Astrocyte (in vitro differentiated cells and primary cell): ENCODE results near the gene NDUFA13. TPM values are rescaled to one million over a fixed set of nuclear protein-coding genes. Genes with fewer than 3 reads are reported as not detected.

ENCODE experiments used
- DNase-seq: peaks from one replicate; pipeline ENCODE4 v3.0.0-alpha.2; 2010; ENCODE audit warnings: low read depth
- FAIRE-seq: peaks from 2 replicates; lab custom pipeline; 2011; peaks lifted over from hg19 to GRCh38; lab: Jason Lieb, UNC
- H2AFZ ChIP-seq: 2 replicates; pipeline ENCODE4 v1.6.0; 2012; ENCODE audit warnings: low read depth, low read length, inconsistent platforms
- H3K27ac ChIP-seq: 2 replicates; pipeline ENCODE4 v1.5.1; 2011; ENCODE audit warnings: low read depth, low read length, inconsistent platforms
- H3K27me3 ChIP-seq: 2 replicates; pipeline ENCODE4 v1.6.0; 2011; ENCODE audit warnings: low read length, inconsistent platforms; ENCODE audit not compliant: insufficient read depth
- H3K36me3 ChIP-seq: 2 replicates; pipeline ENCODE4 v1.5.1; 2011; ENCODE audit warnings: low read length, inconsistent platforms; ENCODE audit not compliant: insufficient read depth
- H3K4me1 ChIP-seq: 2 replicates; pipeline ENCODE4 v1.5.1; 2011; ENCODE audit warnings: low read length, inconsistent platforms; ENCODE audit not compliant: insufficient read depth
- H3K4me2 ChIP-seq: 2 replicates; pipeline ENCODE4 v1.6.0; 2012; ENCODE audit warnings: low read length, inconsistent platforms
- H3K4me3 ChIP-seq: 2 replicates; pipeline ENCODE4 v1.5.1; 2011; ENCODE audit warnings: low read depth, mild to moderate bottlenecking, low read length, inconsistent platforms; ENCODE audit not compliant: insufficient read depth
- H3K79me2 ChIP-seq: 2 replicates; pipeline ENCODE4 v1.6.0; 2012; ENCODE audit warnings: mild to moderate bottlenecking, low read length, inconsistent platforms; ENCODE audit not compliant: insufficient read depth
- H3K9ac ChIP-seq: 2 replicates; pipeline ENCODE4 v1.6.0; 2012; ENCODE audit warnings: mild to moderate bottlenecking, low read length, inconsistent platforms
- H3K9me3 ChIP-seq: 2 replicates; pipeline ENCODE4 v1.5.1; 2012; ENCODE audit warnings: low read depth, mild to moderate bottlenecking, low read length, inconsistent platforms; ENCODE audit not compliant: insufficient read depth
- H4K20me1 ChIP-seq: 2 replicates; pipeline ENCODE4 v1.6.0; 2012; ENCODE audit warnings: low read length, inconsistent platforms; ENCODE audit not compliant: insufficient read depth
- H3K27ac Mint-ChIP-seq: one replicate; pipeline ENCODE4 v1.8.0; 2021; ENCODE audit warnings: mild to moderate bottlenecking, mixed read lengths; ENCODE audit not compliant: unreplicated experiment
- H3K27me3 Mint-ChIP-seq: one replicate; pipeline ENCODE4 v1.8.0; 2021; ENCODE audit warnings: low read depth, mixed read lengths; ENCODE audit not compliant: unreplicated experiment
- H3K36me3 Mint-ChIP-seq: one replicate; pipeline ENCODE4 v1.8.0; 2021; ENCODE audit warnings: low read depth, mixed read lengths; ENCODE audit not compliant: unreplicated experiment
- H3K4me1 Mint-ChIP-seq: one replicate; pipeline ENCODE4 v1.8.0; 2021; ENCODE audit warnings: low read depth, mixed read lengths; ENCODE audit not compliant: unreplicated experiment
- H3K4me3 Mint-ChIP-seq: one replicate; pipeline ENCODE4 v1.8.0; 2021; ENCODE audit warnings: mild to moderate bottlenecking, moderate library complexity, mixed read lengths; ENCODE audit not compliant: unreplicated experiment
- H3K9me3 Mint-ChIP-seq: one replicate; pipeline ENCODE4 v1.8.0; 2021; ENCODE audit warnings: mild to moderate bottlenecking, mixed read lengths; ENCODE audit not compliant: unreplicated experiment
- EZH2 ChIP-seq: IDR thresholded peaks from 2 replicates; pipeline ENCODE4 v1.6.1; 2012; ENCODE audit warnings: mild to moderate bottlenecking, low read length, inconsistent platforms; ENCODE audit not compliant: insufficient read depth
- total RNA-seq: library from RNA; stranded (reverse); gene quantifications from 2 replicates; pipeline ENCODE4 v1.2.1, GENCODE V29; 2021
- TF ChIP-seq, protein P1 (sequence below): IDR thresholded peaks from 2 replicates; pipeline ENCODE4 v1.5.1; 2011; ENCODE audit warnings: low read depth, mild to moderate bottlenecking, inconsistent platforms, low read length, moderate library complexity; ENCODE audit not compliant: insufficient read depth

Gene NDUFA13
- total RNA-seq, 1 donor from 2014 or later, result 311 TPM

GRCh38 chr19:19489804-19490204 lies 26.2 kb upstream of the NDUFA13 start:
- Histone ChIP-seq H2AFZ (no peak overlapping the region), H3K27ac (peak overlapping the region; percentile 90), H3K4me1 (peaks cover 44% of the 10 kb centered on the region), H3K9me3 (no peaks in the 10 kb centered on the region), H3K9ac (peak overlapping the region; percentile 76), H4K20me1 (peaks cover 40% of the 10 kb centered on the region), H3K27me3 (no peaks in the 10 kb centered on the region), H3K4me2 (peak overlapping the region; percentile 68), H3K36me3 (peaks cover 12% of the 10 kb centered on the region), H3K79me2 (peaks cover 79% of the 10 kb centered on the region), H3K4me3 (no peak overlapping the region)
- FAIRE-seq, result no peak
- H3K36me3 Mint-ChIP-seq, result peaks cover 10% of the 10 kb centered on the region
- H3K9me3 Mint-ChIP-seq, result peaks cover 2% of the 10 kb centered on the region
- peaks cover 44% of the 10 kb centered on the region for H3K4me1 Mint-ChIP-seq
- peak overlapping the region; percentile 57 for H3K4me3 Mint-ChIP-seq
- H3K27ac Mint-ChIP-seq, result peak overlapping the region; percentile 95
- TF ChIP-seq EZH2, result no peak
- TF ChIP-seq, protein P1, sequence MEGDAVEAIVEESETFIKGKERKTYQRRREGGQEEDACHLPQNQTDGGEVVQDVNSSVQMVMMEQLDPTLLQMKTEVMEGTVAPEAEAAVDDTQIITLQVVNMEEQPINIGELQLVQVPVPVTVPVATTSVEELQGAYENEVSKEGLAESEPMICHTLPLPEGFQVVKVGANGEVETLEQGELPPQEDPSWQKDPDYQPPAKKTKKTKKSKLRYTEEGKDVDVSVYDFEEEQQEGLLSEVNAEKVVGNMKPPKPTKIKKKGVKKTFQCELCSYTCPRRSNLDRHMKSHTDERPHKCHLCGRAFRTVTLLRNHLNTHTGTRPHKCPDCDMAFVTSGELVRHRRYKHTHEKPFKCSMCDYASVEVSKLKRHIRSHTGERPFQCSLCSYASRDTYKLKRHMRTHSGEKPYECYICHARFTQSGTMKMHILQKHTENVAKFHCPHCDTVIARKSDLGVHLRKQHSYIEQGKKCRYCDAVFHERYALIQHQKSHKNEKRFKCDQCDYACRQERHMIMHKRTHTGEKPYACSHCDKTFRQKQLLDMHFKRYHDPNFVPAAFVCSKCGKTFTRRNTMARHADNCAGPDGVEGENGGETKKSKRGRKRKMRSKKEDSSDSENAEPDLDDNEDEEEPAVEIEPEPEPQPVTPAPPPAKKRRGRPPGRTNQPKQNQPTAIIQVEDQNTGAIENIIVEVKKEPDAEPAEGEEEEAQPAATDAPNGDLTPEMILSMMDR, result no peak
- H3K27me3 Mint-ChIP-seq, result no peaks in the 10 kb centered on the region
- no peak for DNase-seq

GRCh38 chr19:19490214-19490968 lies 25.6 kb upstream of the NDUFA13 start:
- Mint-ChIP-seq H3K27ac (peak overlapping the region; percentile 95), H3K4me1 (peaks cover 38% of the 10 kb centered on the region), H3K9me3 (peaks cover under 1% of the 10 kb centered on the region), H3K4me3 (peak overlapping the region; percentile 57), H3K36me3 (peaks cover 8% of the 10 kb centered on the region), H3K27me3 (no peaks in the 10 kb centered on the region)
- DNase-seq (peak; percentile 60), FAIRE-seq (peak; percentile 87)
- no peaks in the 10 kb centered on the region for H3K9me3 ChIP-seq
- H3K4me3 ChIP-seq, result no peak overlapping the region
- peaks cover 76% of the 10 kb centered on the region for H3K79me2 ChIP-seq
- peaks cover 12% of the 10 kb centered on the region for H3K36me3 ChIP-seq
- peaks cover 37% of the 10 kb centered on the region for H4K20me1 ChIP-seq
- H3K4me1 ChIP-seq, result peaks cover 38% of the 10 kb centered on the region
- peak overlapping the region; percentile 68 for H3K4me2 ChIP-seq
- H2AFZ ChIP-seq, result no peak overlapping the region
- TF ChIP-seq, protein P1, result peak; percentile 77
- no peak for TF ChIP-seq EZH2
- H3K9ac ChIP-seq, result peak overlapping the region; percentile 76
- peak overlapping the region; percentile 90 for H3K27ac ChIP-seq
- H3K27me3 ChIP-seq, result no peaks in the 10 kb centered on the region

DNA sequence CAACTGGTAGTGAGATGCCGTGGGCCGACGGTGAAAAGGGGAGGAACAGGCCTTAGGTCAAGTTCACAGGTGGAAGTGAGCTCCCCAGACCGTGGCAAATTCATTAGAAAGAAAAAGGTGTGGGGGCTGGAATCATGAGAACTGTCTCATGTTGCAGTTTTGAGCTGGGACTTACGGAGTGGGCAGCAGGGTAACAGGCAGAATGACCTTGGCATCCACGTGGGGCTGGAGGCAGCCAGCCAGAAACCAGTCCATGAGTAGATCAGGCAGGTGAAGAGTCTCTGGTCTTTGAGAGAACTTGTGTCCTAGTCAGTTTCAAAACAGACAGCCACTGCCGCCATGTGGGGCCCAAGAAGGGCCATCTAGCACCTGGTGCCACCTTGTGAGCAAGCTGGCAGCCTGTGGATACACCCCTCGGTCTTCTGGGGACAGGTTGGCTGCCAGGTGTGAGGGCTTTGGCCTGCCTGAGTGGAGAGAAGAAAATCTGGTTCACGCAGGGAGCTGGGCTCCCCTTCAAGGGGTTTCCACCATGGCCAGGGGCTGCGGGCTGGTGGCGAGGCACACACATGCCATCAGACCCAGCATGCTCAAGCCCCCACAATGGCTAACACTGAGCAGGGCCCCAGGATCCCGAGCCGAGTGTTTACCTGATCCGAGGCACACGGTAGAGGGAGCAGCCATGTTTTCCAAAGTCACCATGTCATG lies 24.6 kb upstream of the NDUFA13 start:
- Histone ChIP-seq H4K20me1 (peaks cover 43% of the 10 kb centered on the region), H2AFZ (no peak overlapping the region), H3K4me2 (no peak overlapping the region), H3K9ac (no peak overlapping the region), H3K4me1 (peaks cover 29% of the 10 kb centered on the region), H3K4me3 (no peak overlapping the region), H3K27ac (no peak overlapping the region), H3K9me3 (no peaks in the 10 kb centered on the region), H3K27me3 (no peaks in the 10 kb centered on the region), H3K36me3 (peaks cover 12% of the 10 kb centered on the region), H3K79me2 (peaks cover 73% of the 10 kb centered on the region)
- H3K4me3 Mint-ChIP-seq, result peak overlapping the region; percentile 60
- peaks cover 4% of the 10 kb centered on the region for H3K36me3 Mint-ChIP-seq
- FAIRE-seq, result no peak
- no peaks in the 10 kb centered on the region for H3K27me3 Mint-ChIP-seq
- H3K9me3 Mint-ChIP-seq, result no peaks in the 10 kb centered on the region
- no peak overlapping the region for H3K27ac Mint-ChIP-seq
- no peak for TF ChIP-seq EZH2
- TF ChIP-seq, protein P1, result no peak
- no peak for DNase-seq
- H3K4me1 Mint-ChIP-seq, result peaks cover 29% of the 10 kb centered on the region
